Globus pallidus (tissue), 1 donor: ENCODE results near the gene TIMM10.
"Not testable (repeated sequence)": the region's sequence is repeated elsewhere in the genome, so short reads cannot be mapped to it uniquely, and the experiment has no call there.

Experiments used
- DNase-seq: peaks from one replicate; pipeline ENCODE4 v3.0.0-alpha.2; 2015; ENCODE audit warnings: low spot score

Gene TIMM10

GRCh38 chr11:57542582-57542981 lies 12.0 kb upstream of the TIMM10 start:
- DNase-seq = no peak

GRCh38 chr11:57541169-57541568 lies 10.6 kb upstream of the TIMM10 start:
- DNase-seq = no peak

- DNase-seq = no peak
Measured at GRCh38 chr11:57539342-57539741, 8.8 kb upstream of the TIMM10 start.

- no peak for DNase-seq
Measured at GRCh38 chr11:57536947-57537619, 6.5 kb upstream of the TIMM10 start, which contains the start of gene SMTNL1. Gene SMTNL1, plus strand, starts transcription at chr11:57537595. Its CDS starts 5,048 bp downstream, at chr11:57542643.

- DNase-seq = not testable (repeated sequence)
Measured at GRCh38 chr11:57534449-57534848, 3.9 kb upstream of the TIMM10 start.

- DNase-seq = no peak
Measured at GRCh38 chr11:57530215-57530595, 349 bp downstream of the TIMM10 start.

GRCh38 chr11:57529012-57529411 lies 1.5 kb downstream of the TIMM10 start:
- no peak for DNase-seq

GRCh38 chr11:57527056-57527631 lies 3.4 kb downstream of the TIMM10 start:
- peak; percentile 53 for DNase-seq

- DNase-seq = no peak
Measured at GRCh38 chr11:57523419-57523818, 7.1 kb downstream of the TIMM10 start.

GRCh38 chr11:57521116-57521515 lies 9.4 kb downstream of the TIMM10 start:
- no peak for DNase-seq

GRCh38 chr11:57516061-57516443 lies 14.5 kb downstream of the TIMM10 start:
- DNase-seq = no peak

GRCh38 chr11:57515332-57516060 lies 15.1 kb downstream of the TIMM10 start, which contains the start of gene SLC43A1:
Gene SLC43A1, minus strand, starts transcription at chr11:57515702. Its CDS starts 1,591 bp downstream, at chr11:57514111.
- no peak for DNase-seq

- no peak for DNase-seq
Measured at GRCh38 chr11:57514538-57515331, 15.8 kb downstream of the TIMM10 start.

GRCh38 chr11:57513911-57514537 lies 16.5 kb downstream of the TIMM10 start:
- no peak for DNase-seq

- DNase-seq = no peak
Measured at GRCh38 chr11:57513452-57513795, 17.1 kb downstream of the TIMM10 start.

GRCh38 chr11:57512646-57513451 lies 17.7 kb downstream of the TIMM10 start:
- no peak for DNase-seq

- no peak for DNase-seq
Measured at GRCh38 chr11:57511741-57512430, 18.7 kb downstream of the TIMM10 start.

GRCh38 chr11:57508341-57509170 lies 22.0 kb downstream of the TIMM10 start:
- no peak for DNase-seq

GRCh38 chr11:57506522-57506921 lies 24.0 kb downstream of the TIMM10 start:
- no peak for DNase-seq

GRCh38 chr11:57504511-57504910 lies 26.0 kb downstream of the TIMM10 start:
- DNase-seq = no peak
